Vagina (tissue), 2 donors: ENCODE data around the gene OSBP2.

Experiments
- POLR2AphosphoS5 ChIP-seq, 2 donors: sonication (generic); formaldehyde crosslinking; IDR thresholded peaks; one replicate each; pipeline ENCODE4 v1.9.0; 2017; ENCODE audit warnings: antibody characterized with exemption in 2 of 2, mild to moderate bottlenecking in 2 of 2, low read depth in 1 of 2; ENCODE audit not compliant: insufficient read depth in 1 of 2
- TF ChIP-seq, protein P1 (sequence below), 3 experiments: fragments of 450-650 bp in 2 of 3; fragments of 200-600 bp in 1 of 3; sonication (generic) in 1 of 3; IDR thresholded peaks; one replicate each; pipeline ENCODE4 v1.5.1; 2017 to 2019; ENCODE audit warnings: antibody characterized with exemption in 3 of 3, mild to moderate bottlenecking in 2 of 3, moderate library complexity in 2 of 3

DNA sequence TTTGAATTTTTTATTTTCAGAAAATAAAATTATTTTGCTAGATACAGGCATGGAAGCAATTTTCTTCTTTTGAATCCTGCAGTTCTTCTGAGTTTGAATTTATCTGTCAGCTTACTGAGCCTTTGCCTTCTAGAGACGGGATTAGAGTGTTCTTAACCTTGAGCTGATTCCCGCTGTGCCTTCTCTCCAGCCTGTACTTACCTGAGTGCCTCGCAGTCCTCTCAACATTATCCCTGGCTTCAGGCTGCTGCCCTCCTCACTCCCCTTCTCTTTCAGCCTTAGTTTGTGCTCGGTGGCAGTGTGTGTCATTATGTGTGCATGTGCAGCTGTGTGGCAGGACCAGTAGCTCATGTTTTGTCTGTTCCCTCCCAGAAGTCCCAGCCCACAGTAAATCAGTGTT lies 24.3 kb downstream of the OSBP2 start:
- TF ChIP-seq, protein P1, sequence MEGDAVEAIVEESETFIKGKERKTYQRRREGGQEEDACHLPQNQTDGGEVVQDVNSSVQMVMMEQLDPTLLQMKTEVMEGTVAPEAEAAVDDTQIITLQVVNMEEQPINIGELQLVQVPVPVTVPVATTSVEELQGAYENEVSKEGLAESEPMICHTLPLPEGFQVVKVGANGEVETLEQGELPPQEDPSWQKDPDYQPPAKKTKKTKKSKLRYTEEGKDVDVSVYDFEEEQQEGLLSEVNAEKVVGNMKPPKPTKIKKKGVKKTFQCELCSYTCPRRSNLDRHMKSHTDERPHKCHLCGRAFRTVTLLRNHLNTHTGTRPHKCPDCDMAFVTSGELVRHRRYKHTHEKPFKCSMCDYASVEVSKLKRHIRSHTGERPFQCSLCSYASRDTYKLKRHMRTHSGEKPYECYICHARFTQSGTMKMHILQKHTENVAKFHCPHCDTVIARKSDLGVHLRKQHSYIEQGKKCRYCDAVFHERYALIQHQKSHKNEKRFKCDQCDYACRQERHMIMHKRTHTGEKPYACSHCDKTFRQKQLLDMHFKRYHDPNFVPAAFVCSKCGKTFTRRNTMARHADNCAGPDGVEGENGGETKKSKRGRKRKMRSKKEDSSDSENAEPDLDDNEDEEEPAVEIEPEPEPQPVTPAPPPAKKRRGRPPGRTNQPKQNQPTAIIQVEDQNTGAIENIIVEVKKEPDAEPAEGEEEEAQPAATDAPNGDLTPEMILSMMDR (IDR thresholded peaks at IDR 0.05): no peak
- no peak for TF ChIP-seq POLR2AphosphoS5 (IDR thresholded peaks at IDR 0.05; ENCODE audit: insufficient read depth in 1 of 2, low read depth in 1 of 2)
